G401 (cell line): ENCODE results near the gene GABPB1. TPM values are rescaled to one million over a fixed set of nuclear protein-coding genes. Genes with fewer than 3 reads are reported as not detected.
"Not testable (repeated sequence)": the region's sequence is repeated elsewhere in the genome, so short reads cannot be mapped to it uniquely, and the experiment has no call there.

Source experiments
- DNase-seq: peaks from one replicate; pipeline ENCODE4 v3.0.0-alpha.2; 2015; ENCODE audit warnings: low spot score
- in situ Hi-C: cut with HindIII; loops from 2 replicates; pipeline ENCODE4 v1.10.0; 2016; ENCODE audit warnings: low sequenced_read_pairs, mixed read lengths
- total RNA-seq: library from RNA; depleted of rRNA; stranded (reverse); fragments of >200 nt; shearing (Covaris generic); gene quantifications from 2 replicates; pipeline ENCODE4 v1.2.3, GENCODE V29; 2014; rRNA removed

Gene GABPB1
- 24.6 and 54.3 TPM in 2 replicates for total RNA-seq

DNA sequence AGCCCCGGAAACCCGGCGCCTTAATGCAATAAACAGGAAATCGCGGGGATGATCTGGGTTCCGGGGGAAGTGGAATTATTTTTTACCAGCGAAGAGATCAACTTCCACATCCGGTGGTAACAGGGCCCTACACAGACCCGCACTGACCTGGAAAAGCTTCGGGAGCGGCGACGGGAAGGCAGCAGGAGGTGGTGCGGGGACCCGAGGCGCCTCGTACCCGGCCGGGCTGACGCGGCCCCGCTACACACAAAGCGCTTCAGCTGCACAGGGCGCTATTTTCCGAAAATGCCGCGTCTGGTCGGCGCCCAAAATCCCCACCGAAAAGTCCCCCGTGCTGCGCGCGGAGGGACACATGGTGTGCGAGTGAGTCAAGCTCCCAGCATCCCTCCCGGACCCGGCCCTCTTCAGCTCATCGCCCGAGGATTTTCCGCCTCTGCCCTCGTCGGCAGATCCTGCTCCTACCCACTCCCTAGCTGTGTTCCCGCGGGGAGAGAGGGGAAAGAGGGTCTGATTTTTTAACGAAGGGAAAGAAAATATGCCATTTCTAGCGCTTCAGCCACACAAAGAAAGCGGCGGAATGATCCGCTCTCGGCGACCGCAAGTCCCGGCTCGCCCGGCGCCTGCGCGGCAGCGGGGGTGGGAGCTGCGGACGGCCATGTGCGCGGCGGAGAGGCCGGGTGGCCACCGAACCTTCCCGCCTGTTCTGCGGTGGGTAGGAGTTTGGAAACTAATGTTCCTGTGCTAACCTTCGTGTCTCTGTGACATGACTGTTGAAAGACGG is at the start of gene GABPB1:
GABPB1 (minus strand) TSS at position 361 of the 781 bp plus-strand sequence. CDS start 45,400 bp downstream, outside the sequence.
- in situ Hi-C loops: no loop called here
- peak; percentile 91 for DNase-seq

- DNase-seq, in situ Hi-C loops: not testable (repeated sequence)
Measured at GRCh38 chr15:50391561-50391960, 36.6 kb upstream of the GABPB1 start.

- DNase-seq: no peak
- in situ Hi-C loops: no loop called here
Measured at GRCh38 chr15:50390554-50391264, 35.7 kb upstream of the GABPB1 start.

GRCh38 chr15:50382408-50382807 is 27.4 kb upstream of the GABPB1 start:
- DNase-seq, in situ Hi-C loops: not testable (repeated sequence)

GRCh38 chr15:50381438-50381837 is 26.4 kb upstream of the GABPB1 start:
- in situ Hi-C loops: no loop called here
- DNase-seq: no peak

GRCh38 chr15:50380089-50380488 is 25.1 kb upstream of the GABPB1 start:
- DNase-seq: no peak
- in situ Hi-C loops: no loop called here

DNA sequence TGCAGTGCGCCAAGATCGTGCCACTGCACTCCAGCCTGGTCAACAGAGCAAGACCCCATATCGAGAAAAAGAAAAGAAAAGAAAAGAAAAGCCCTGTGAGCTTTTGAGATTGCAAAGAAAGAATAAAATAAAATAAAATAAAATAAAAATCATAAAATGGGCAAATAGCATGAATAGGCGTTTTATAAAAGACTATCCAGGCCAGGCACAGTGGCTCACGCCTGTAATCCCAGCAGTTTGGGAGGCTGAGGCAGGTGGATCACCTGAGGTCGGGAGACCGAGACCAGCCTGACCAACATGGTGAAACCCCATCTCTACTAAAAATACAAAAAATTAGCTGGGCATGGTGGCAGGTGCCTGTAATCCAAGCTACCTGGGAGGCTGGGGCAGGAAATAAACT is 24.4 kb upstream of the GABPB1 start:
- DNase-seq, in situ Hi-C loops: not testable (repeated sequence)

- DNase-seq: no peak
- in situ Hi-C loops: no loop called here
Measured at GRCh38 chr15:50378776-50379175, 23.8 kb upstream of the GABPB1 start.

DNA sequence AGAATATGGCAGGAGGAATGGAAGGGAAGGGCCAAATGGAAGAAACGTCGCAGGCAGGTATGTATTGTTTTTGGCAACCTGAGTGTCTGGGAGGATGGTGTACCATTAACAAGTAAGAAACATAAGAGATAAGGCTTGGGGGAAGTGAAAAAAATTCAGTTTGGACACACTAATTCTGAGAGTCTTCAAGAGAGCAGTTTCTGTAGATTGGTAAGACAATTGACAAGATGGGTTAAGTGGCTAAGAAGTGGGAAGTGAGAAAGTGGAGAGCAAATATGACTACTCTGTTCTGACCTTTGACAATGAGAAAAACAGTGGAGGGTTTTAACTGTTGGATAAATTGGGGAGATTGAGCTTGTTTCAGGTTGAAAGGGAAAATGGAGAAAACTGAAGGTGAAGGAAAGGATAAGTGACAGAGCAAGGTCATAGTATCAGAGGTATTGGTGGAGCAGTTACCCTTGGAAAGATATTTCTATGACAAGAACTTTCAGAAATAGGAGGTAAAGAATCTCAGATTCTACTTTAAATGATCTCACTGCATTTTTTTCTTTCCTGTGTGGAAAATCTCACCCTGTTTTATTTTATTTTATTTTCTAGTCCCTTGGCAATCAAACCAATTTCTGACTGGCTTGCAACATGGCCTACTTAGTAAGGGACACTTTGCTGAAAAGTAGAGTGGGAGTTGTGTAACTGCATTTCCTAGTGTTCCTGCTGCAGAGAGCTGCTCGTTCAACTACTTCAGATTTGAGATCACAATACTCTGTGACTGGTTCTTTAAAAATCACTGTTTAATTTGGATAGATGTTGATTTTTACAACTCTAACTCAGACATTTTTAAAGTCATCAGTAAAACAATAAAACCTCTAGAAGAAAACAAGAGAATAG is 23.1 kb upstream of the GABPB1 start:
- in situ Hi-C loops: no loop called here
- DNase-seq: no peak

DNA sequence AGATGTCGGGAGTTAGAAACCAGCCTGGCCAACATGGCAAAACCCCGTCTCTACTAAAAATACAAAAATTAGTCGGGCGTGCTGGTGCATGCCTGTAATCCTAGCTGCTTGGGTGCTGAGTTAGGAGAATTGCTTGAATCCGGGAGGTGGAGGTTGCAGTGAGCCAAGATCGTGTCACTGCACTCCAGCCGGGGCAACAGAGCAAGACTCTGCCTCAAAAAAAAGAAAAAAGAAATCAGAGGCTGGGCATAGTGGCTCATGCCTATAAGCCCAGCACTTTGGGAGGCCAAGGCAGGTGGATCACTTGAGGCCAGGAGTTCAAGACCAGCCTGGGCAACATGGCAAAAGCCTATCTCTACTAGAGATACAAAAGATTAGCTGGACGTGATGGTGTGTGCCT is 14.6 kb upstream of the GABPB1 start:
- in situ Hi-C loops, DNase-seq: not testable (repeated sequence)

- in situ Hi-C loops: no loop called here
- DNase-seq: no peak
Measured at GRCh38 chr15:50365971-50366370, 11.0 kb upstream of the GABPB1 start.

- DNase-seq: no peak
- in situ Hi-C loops: no loop called here
Measured at GRCh38 chr15:50365570-50365969, 10.6 kb upstream of the GABPB1 start.

DNA sequence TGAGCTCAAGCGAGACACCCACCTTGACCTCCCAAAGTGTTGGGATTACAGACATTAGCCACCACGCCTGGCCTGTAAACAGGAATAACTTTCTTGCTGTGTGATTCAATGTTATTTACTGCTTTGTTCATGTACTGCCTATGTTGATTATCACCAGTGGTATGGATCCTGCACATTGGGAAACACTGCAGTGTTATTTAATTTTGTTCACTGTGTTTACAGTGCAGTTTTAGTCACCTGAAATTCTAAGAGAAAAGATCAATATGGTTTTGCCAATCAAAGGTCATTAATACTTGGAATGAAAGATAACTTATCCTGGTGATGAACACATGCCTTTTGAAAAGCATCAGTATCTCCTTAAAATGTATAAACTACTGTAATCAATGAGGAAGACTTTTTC is 8.6 kb upstream of the GABPB1 start:
- no peak for DNase-seq
- in situ Hi-C loops: no loop called here

- in situ Hi-C loops: no loop called here
- DNase-seq: no peak
Measured at GRCh38 chr15:50361756-50362155, 6.8 kb upstream of the GABPB1 start.

DNA sequence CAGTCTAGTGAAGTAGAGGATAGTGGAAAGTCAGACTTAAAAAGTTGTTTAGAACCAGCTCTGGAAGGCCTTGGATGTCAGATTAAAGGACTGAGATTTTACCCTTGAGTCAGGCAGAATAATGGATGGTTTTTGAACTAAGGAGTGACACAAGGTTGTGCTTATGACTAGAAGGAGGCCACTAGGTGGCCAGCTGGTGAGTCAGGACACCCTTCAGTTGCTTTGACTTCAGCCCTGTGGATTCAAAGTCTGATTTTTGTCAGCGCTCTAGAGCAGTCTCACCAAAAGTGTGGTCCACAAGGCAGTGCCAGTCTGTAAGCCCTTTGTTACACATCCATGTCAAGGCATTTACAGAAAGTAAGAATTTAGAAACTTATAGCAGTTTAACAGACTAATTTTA is 3.8 kb upstream of the GABPB1 start:
- peak; percentile 21 for DNase-seq
- in situ Hi-C loops: no loop called here

- in situ Hi-C loops: no loop called here
- peak; percentile 15 for DNase-seq
Measured at GRCh38 chr15:50355980-50356379, 982 bp upstream of the GABPB1 start.

DNA sequence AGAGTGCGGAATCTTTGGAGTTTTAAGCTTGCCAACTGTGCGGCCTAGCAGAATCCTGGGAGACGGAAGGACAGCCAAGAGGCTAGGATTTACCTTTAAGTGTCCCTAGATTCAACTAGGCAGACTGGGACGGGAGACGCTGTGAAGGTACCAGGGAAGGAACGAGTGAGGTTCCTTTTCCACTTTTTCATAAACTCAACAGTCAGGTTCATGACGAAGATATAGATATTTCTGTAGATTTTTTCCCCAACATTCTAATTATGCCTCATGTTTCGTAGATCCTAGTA is 564 bp upstream of the GABPB1 start:
- no peak for DNase-seq
- in situ Hi-C loops: no loop called here

DNA sequence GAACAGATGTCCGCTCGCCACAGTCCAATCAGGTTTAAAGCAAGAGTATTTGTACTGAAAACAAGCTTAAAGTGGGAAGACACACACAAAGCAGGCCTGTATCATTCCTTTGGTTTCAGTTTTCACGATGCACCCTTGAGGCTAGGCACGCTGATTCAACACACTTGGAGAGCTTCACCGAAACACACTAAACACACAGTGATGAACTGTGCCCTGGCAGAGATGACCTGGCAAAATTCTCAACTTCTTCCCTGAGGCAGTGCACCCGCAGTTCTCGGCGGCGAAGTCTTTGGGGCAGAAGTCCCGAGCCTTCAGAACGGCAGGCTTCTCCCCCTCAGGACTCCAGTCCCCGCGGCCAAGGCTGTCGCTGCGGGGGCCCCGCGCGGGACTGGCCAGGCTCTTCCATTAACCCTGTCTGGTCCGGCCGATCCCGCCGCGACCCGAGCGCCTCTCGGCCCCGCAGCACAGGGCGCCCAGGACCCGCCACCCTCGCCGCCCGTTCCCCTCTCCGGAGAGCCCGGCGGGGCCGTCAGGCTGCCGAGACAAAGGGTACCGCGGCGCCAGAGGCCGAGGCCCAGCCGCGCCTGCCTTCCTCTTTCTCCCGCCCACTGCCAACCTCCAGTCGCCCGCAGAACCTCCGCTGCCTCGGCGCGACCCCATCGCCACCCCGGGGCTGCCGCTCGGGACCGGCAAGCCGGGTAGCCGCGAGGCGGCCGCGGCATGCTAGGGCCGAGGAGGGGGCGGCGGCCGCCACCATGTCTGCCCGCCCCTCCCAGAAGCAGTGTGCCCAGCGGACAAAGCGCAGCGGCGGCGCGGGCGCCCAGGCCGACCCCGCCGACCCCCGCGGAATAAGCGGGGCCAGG is 792 bp downstream of the GABPB1 start:
- in situ Hi-C loops: no loop called here

More for the DNA sequence above, 792 bp downstream of the GABPB1 start:
- peak; percentile 56 for DNase-seq
